ENCODE data around the gene VPS13D.

- TF ChIP-seq, protein P1, sequence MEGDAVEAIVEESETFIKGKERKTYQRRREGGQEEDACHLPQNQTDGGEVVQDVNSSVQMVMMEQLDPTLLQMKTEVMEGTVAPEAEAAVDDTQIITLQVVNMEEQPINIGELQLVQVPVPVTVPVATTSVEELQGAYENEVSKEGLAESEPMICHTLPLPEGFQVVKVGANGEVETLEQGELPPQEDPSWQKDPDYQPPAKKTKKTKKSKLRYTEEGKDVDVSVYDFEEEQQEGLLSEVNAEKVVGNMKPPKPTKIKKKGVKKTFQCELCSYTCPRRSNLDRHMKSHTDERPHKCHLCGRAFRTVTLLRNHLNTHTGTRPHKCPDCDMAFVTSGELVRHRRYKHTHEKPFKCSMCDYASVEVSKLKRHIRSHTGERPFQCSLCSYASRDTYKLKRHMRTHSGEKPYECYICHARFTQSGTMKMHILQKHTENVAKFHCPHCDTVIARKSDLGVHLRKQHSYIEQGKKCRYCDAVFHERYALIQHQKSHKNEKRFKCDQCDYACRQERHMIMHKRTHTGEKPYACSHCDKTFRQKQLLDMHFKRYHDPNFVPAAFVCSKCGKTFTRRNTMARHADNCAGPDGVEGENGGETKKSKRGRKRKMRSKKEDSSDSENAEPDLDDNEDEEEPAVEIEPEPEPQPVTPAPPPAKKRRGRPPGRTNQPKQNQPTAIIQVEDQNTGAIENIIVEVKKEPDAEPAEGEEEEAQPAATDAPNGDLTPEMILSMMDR (IDR thresholded peaks at IDR 0.05), result no peak
- TF ChIP-seq POLR2AphosphoS5 (IDR thresholded peaks at IDR 0.05; ENCODE audit: insufficient read depth in 1 of 2, low read depth in 1 of 2), result no peak
- TF ChIP-seq POLR2A (IDR thresholded peaks at IDR 0.05), result no peak
Measured at GRCh38 chr1:12398479-12398878, 168.6 kb downstream of the VPS13D start.

All from vagina (tissue), 2 donors.